ENCODE results near the gene C1orf167.

Gene C1orf167

GRCh38 chr1:11767922-11768704, 6.1 kb downstream of the C1orf167 start:
- no peak for DNase-seq

GRCh38 chr1:11768821-11769220, 6.8 kb downstream of the C1orf167 start:
- no peak for DNase-seq

- no peak for DNase-seq
Measured at GRCh38 chr1:11769274-11769673, 7.3 kb downstream of the C1orf167 start.

- DNase-seq = no peak
Measured at GRCh38 chr1:11770011-11770410, 8.0 kb downstream of the C1orf167 start.

- DNase-seq = no peak
Measured at GRCh38 chr1:11771481-11772043, 9.6 kb downstream of the C1orf167 start.

- DNase-seq = no peak
Measured at GRCh38 chr1:11772458-11772857, 10.5 kb downstream of the C1orf167 start.

GRCh38 chr1:11774753-11775152, 12.8 kb downstream of the C1orf167 start:
- DNase-seq = no peak

- DNase-seq = no peak
Measured at GRCh38 chr1:11777658-11778322, 15.8 kb downstream of the C1orf167 start.

GRCh38 chr1:11778336-11778735, 16.3 kb downstream of the C1orf167 start:
- no peak for DNase-seq

- no peak for DNase-seq
Measured at GRCh38 chr1:11778844-11779623, 17.0 kb downstream of the C1orf167 start.

GRCh38 chr1:11779715-11780379, 17.9 kb downstream of the C1orf167 start:
- DNase-seq = no peak

GRCh38 chr1:11780380-11781147, 18.6 kb downstream of the C1orf167 start:
- no peak for DNase-seq

GRCh38 chr1:11781297-11781696, 19.3 kb downstream of the C1orf167 start:
- no peak for DNase-seq

GRCh38 chr1:11782127-11782708, 20.2 kb downstream of the C1orf167 start:
- DNase-seq = no peak

- no peak for DNase-seq
Measured at GRCh38 chr1:11783556-11783955, 21.6 kb downstream of the C1orf167 start.

GRCh38 chr1:11784256-11784992, 22.4 kb downstream of the C1orf167 start:
- no peak for DNase-seq

GRCh38 chr1:11784993-11785769, 23.2 kb downstream of the C1orf167 start:
- DNase-seq = peak; percentile 43

GRCh38 chr1:11786168-11786567, 24.2 kb downstream of the C1orf167 start:
- no peak for DNase-seq

- no peak for DNase-seq
Measured at GRCh38 chr1:11787251-11787803, 25.3 kb downstream of the C1orf167 start.
